Prostate gland (tissue), 2 donors: Measurements from ENCODE around the gene KIF21B. TPM values are rescaled to one million over a fixed set of nuclear protein-coding genes. Genes with fewer than 3 reads are reported as not detected.

Source experiments
- DNase-seq: peaks from one replicate; pipeline ENCODE4 v3.0.0-alpha.2; 2019; ENCODE audit warnings: low spot score
- H3K27ac ChIP-seq, 2 donors: fragments of 200-600 bp; sonication (generic); 2 replicates each; pipeline ENCODE4 v1.5.1; 2017 to 2019
- H3K27me3 ChIP-seq: fragments of 200-600 bp; sonication (generic); replicated peaks from 2 replicates; pipeline ENCODE4 v1.5.1; 2019; ENCODE audit not compliant: insufficient read depth
- H3K36me3 ChIP-seq, 2 donors: fragments of 200-600 bp; sonication (generic); 1 replicate in 1 of 2; 2 replicates in 1 of 2; pipeline versions ENCODE4 v1.5.1 to v1.8.1; 2017 to 2019
- H3K4me1 ChIP-seq: fragments of 200-600 bp; sonication (generic); replicated peaks from 2 replicates; pipeline ENCODE4 v1.5.1; 2019
- H3K4me3 ChIP-seq, 2 donors: fragments of 200-600 bp; sonication (generic); 2 replicates each; pipeline ENCODE4 v1.5.1; 2017 to 2019
- H3K9me3 ChIP-seq: fragments of 200-600 bp; sonication (generic); 2 replicates; pipeline ENCODE4 v1.5.1; 2017
- CTCF ChIP-seq, 4 experiments: fragments of 200-600 bp in 2 of 4; fragments of 450-650 bp in 2 of 4; sonication (generic) in 2 of 4; IDR thresholded peaks; 1 replicate in 3 of 4; 2 replicates in 1 of 4; pipeline ENCODE4 v1.5.1; 2016 to 2019; ENCODE audit warnings: antibody characterized with exemption in 4 of 4, mild to moderate bottlenecking in 2 of 4, moderate library complexity in 2 of 4
- POLR2A ChIP-seq: fragments of 450-650 bp; IDR thresholded peaks from one replicate; pipeline ENCODE4 v1.6.1; 2016; ENCODE audit warnings: antibody characterized with exemption, mild to moderate bottlenecking
- POLR2AphosphoS5 ChIP-seq: sonication (generic); formaldehyde crosslinking; IDR thresholded peaks from one replicate; pipeline ENCODE4 v1.6.1; 2017; ENCODE audit warnings: antibody characterized with exemption
- WGBS: methylation state at CpG from one replicate; pipeline ENCODE4 v1.1.5; 2018; 5-methylcytosine and 5-hydroxymethylcytosine counted together
- intact Hi-C: fragments of 100-400 bp; cut with DNase I; formaldehyde crosslinking; loops from one replicate; pipeline ENCODE4 v1.14.2; 2022
- total RNA-seq, 2 donors: library from RNA; depleted of rRNA; stranded (reverse); fragments of >200 nt; gene quantifications; one replicate each; pipeline ENCODE4 v1.1.0, GENCODE V29; 2016

KIF21B gene
- total RNA-seq, 2 donors from 2014 or later: 0.46 to 10.5 TPM

GRCh38 chr1:200980873-200981272 lies 42.6 kb downstream of the KIF21B start:
- Histone ChIP-seq H3K4me3 (no peak overlapping the region), H3K27me3 (no peaks in the 10 kb centered on the region), H3K4me1 (no peaks in the 10 kb centered on the region), H3K36me3 (no peaks in the 10 kb centered on the region), H3K27ac (no peak overlapping the region), H3K9me3 (no peaks in the 10 kb centered on the region)
- no peak for DNase-seq
- TF ChIP-seq POLR2AphosphoS5 (no peak), CTCF (IDR thresholded peaks at IDR 0.05) (no peak), POLR2A (no peak)
- 93% methylated on average over 10 of the region's 10 CpGs for WGBS
- intact Hi-C loops: no loop called here

GRCh38 chr1:200980452-200980772 lies 43.1 kb downstream of the KIF21B start:
- WGBS: 100% methylated on average over 2 of the region's 2 CpGs
- H3K4me3 ChIP-seq: no peak overlapping the region
- H3K4me1 ChIP-seq: no peaks in the 10 kb centered on the region
- TF ChIP-seq POLR2A: no peak
- TF ChIP-seq CTCF (IDR thresholded peaks at IDR 0.05): no peak
- no peak for TF ChIP-seq POLR2AphosphoS5
- no peaks in the 10 kb centered on the region for H3K9me3 ChIP-seq
- no peak for DNase-seq
- H3K27me3 ChIP-seq: no peaks in the 10 kb centered on the region
- H3K36me3 ChIP-seq: no peaks in the 10 kb centered on the region
- H3K27ac ChIP-seq: no peak overlapping the region
- intact Hi-C loops: no loop called here

- DNase-seq: no peak
- WGBS: 78% methylated on average over 13 of the region's 13 CpGs
- intact Hi-C loops: no loop called here
- H3K36me3 ChIP-seq: no peaks in the 10 kb centered on the region
- no peak for TF ChIP-seq POLR2AphosphoS5
- peak in 3 of 4 experiments; percentile 16 to 41 (median 30) for TF ChIP-seq CTCF (IDR thresholded peaks at IDR 0.05)
- no peaks in the 10 kb centered on the region for H3K4me1 ChIP-seq
- no peaks in the 10 kb centered on the region for H3K9me3 ChIP-seq
- H3K4me3 ChIP-seq: no peak overlapping the region
- no peaks in the 10 kb centered on the region for H3K27me3 ChIP-seq
- H3K27ac ChIP-seq: no peak overlapping the region
Observed at GRCh38 chr1:200979574-200980451, 43.7 kb downstream of the KIF21B start.

- WGBS: 96% methylated on average over 15 of the region's 16 CpGs
- DNase-seq: no peak
- TF ChIP-seq POLR2A (no peak), CTCF (IDR thresholded peaks at IDR 0.05) (no peak), POLR2AphosphoS5 (no peak)
- no peaks in the 10 kb centered on the region for H3K36me3 ChIP-seq
- no peak overlapping the region for H3K4me3 ChIP-seq
- H3K27me3 ChIP-seq: no peaks in the 10 kb centered on the region
- intact Hi-C loops: no loop called here
- no peak overlapping the region for H3K27ac ChIP-seq
- no peaks in the 10 kb centered on the region for H3K4me1 ChIP-seq
- no peaks in the 10 kb centered on the region for H3K9me3 ChIP-seq
Observed at GRCh38 chr1:200977071-200977754, 46.3 kb downstream of the KIF21B start.

- WGBS: 83% methylated on average over 8 of the region's 8 CpGs
- no peaks in the 10 kb centered on the region for H3K9me3 ChIP-seq
- H3K4me1 ChIP-seq: no peaks in the 10 kb centered on the region
- intact Hi-C loops: no loop called here
- H3K36me3 ChIP-seq: no peaks in the 10 kb centered on the region
- no peaks in the 10 kb centered on the region for H3K27me3 ChIP-seq
- no peak for TF ChIP-seq POLR2A
- no peak for TF ChIP-seq CTCF (IDR thresholded peaks at IDR 0.05)
- TF ChIP-seq POLR2AphosphoS5: no peak
- no peak overlapping the region for H3K27ac ChIP-seq
- DNase-seq: no peak
- no peak overlapping the region for H3K4me3 ChIP-seq
Observed at GRCh38 chr1:200976634-200977033, 46.9 kb downstream of the KIF21B start.
